Fibroblast of skin of right biceps (primary cell): ENCODE measurements around the gene KCNN3.

Experiments used
- DNase-seq: peaks from one replicate; pipeline ENCODE4 v3.0.0-alpha.2; 2013

Gene KCNN3

GRCh38 chr1:154859786-154860155 lies 10.3 kb downstream of the KCNN3 start:
- DNase-seq: no peak

- no peak for DNase-seq
Observed at GRCh38 chr1:154859151-154859785, 10.8 kb downstream of the KCNN3 start.

GRCh38 chr1:154857441-154858215 lies 12.5 kb downstream of the KCNN3 start:
- DNase-seq: no peak

GRCh38 chr1:154857022-154857421 lies 13.1 kb downstream of the KCNN3 start:
- DNase-seq: no peak

GRCh38 chr1:154856544-154856943 lies 13.5 kb downstream of the KCNN3 start:
- DNase-seq: no peak

- no peak for DNase-seq
Observed at GRCh38 chr1:154856049-154856448, 14.0 kb downstream of the KCNN3 start.

GRCh38 chr1:154855186-154855851 lies 14.8 kb downstream of the KCNN3 start:
- no peak for DNase-seq

GRCh38 chr1:154852845-154853244 lies 17.2 kb downstream of the KCNN3 start:
- no peak for DNase-seq

- DNase-seq: no peak
Observed at GRCh38 chr1:154851392-154852177, 18.5 kb downstream of the KCNN3 start.

GRCh38 chr1:154849645-154850131 lies 20.4 kb downstream of the KCNN3 start:
- no peak for DNase-seq

- no peak for DNase-seq
Observed at GRCh38 chr1:154848983-154849382, 21.1 kb downstream of the KCNN3 start.

GRCh38 chr1:154847891-154848290 lies 22.2 kb downstream of the KCNN3 start:
- DNase-seq: peak; percentile 48

GRCh38 chr1:154846565-154847442 lies 23.3 kb downstream of the KCNN3 start:
- no peak for DNase-seq

GRCh38 chr1:154845879-154846278 lies 24.2 kb downstream of the KCNN3 start:
- no peak for DNase-seq

- DNase-seq: no peak
Observed at GRCh38 chr1:154845174-154845573, 24.9 kb downstream of the KCNN3 start.

GRCh38 chr1:154844297-154844681 lies 25.8 kb downstream of the KCNN3 start:
- DNase-seq: no peak

GRCh38 chr1:154843636-154844296 lies 26.3 kb downstream of the KCNN3 start:
- DNase-seq: no peak

GRCh38 chr1:154842635-154843034 lies 27.4 kb downstream of the KCNN3 start:
- no peak for DNase-seq

- DNase-seq: no peak
Observed at GRCh38 chr1:154841384-154841783, 28.7 kb downstream of the KCNN3 start.

- DNase-seq: peak; percentile 58
Observed at GRCh38 chr1:154840269-154841176, 29.6 kb downstream of the KCNN3 start.
